HG02763 (cell line): ENCODE measurements around the gene GRIP2.

Experiments used
- ATAC-seq: cut with Tn5 transposase; IDR thresholded peaks from one replicate; pipeline ENCODE4 v1.9.1; 2021; ENCODE audit warnings: mild to moderate bottlenecking, moderate library complexity; ENCODE audit not compliant: unreplicated experiment

GRIP2 gene

GRCh38 chr3:14457999-14458398, 82.1 kb downstream of the GRIP2 start:
- ATAC-seq: no peak

- no peak for ATAC-seq
Observed at GRCh38 chr3:14457481-14457880, 82.7 kb downstream of the GRIP2 start.

DNA sequence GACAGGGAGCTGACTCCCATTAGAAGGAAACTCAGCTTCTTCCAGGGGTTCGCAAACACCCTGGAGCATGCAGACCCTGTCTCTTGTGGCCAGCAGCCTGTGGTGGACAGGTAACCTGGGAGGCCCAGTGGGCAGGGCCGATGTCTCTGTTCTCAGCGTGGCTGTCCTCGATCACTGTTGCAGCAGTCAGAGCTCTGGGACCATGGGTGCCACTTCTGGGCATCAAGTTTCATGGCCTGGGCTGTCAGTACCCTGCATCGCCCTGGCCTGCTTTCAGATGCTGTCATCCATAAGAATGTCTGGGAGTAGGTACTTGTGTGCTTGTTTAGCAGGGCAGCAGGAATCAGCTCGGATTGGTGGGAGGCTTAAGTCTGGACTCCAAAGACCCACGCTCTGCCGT, 83.3 kb downstream of the GRIP2 start:
- no peak for ATAC-seq

DNA sequence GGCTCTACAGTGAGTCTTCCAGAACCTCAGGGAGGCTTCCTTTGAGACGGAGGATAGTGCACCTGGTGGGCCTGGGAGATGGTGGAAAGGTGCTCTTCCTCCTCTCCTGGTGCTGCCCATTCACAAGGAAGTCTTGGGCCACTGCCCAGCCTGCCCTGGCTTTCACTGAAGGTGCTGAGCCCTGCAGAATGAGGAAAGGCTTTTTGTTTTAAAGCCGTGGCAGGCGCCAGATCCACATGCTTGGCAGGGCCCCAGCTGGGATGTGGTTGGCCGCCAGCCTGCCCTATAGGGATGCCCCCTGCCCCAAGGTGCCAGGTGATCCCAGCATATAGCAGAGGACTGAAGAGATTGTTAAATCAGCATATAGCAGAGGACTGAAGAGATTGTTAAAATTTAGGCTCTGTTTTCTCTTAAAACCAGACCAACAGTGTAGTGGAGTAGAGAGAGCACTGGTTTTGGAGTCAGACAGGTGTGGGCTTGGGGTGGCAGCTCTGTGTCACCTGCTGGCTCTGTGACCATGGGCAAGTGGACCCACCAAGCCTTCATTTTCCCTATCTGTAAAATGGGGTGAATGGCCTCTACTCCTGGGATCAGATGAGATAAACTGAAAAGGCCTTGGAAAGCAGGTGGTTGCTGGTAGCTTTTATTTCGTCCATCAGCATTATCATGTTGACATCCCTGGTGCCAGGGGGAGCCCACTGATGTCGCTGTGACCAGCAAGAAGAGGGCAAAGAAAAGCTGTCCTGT, 84.4 kb downstream of the GRIP2 start:
- ATAC-seq: no peak

- no peak for ATAC-seq
Observed at GRCh38 chr3:14454639-14455310, 85.4 kb downstream of the GRIP2 start.

- ATAC-seq: no peak
Observed at GRCh38 chr3:14453876-14454638, 86.1 kb downstream of the GRIP2 start.

DNA sequence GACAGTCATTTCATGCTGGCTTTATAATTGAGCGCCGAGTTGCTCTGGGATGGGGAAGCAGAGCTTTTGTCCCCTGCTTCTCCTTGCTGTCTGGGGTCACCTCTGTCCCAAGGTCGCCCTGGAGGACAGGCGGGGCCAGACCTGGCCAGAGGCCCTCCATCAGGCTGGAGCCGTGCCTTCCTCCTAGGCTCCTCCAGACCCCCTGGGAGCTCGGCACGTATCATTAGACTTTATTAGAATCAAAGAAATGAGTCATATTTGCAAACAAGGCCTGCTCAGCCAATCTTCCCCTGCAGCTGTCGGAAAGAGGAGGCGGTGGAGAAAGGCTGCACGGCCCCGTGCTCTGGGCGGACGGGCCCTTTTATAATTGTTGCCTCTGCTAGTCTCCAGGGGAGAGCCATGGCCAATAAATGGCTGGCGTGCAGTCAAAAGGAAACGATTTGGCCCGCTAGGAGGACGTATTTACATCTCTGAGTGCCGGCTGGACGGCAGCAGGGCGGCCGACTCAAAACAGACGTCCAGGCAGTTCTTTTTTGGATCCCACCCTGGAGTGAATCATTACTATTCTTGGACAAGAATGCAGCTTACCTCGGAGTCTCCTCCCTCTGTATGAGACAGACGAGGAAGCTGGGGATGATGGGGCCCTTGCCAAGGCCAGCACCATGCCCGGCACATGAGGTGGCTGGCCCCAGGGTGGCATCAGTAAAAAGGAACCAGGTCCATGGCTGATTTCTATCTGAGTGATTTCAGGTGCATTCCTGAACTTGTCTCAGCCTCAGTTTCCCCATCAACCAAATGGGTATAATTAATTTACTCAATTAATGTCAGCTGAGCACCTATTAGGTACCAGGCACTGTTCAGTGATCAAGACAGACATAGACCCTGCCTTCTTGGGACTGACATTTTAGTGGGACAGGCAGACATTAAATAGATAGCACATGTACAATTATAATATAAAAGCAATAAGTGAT, 87.1 kb downstream of the GRIP2 start:
- ATAC-seq: no peak

GRCh38 chr3:14451844-14452739, 88.0 kb downstream of the GRIP2 start:
- ATAC-seq: no peak

- no peak for ATAC-seq
Observed at GRCh38 chr3:14450922-14451606, 89.1 kb downstream of the GRIP2 start.

- ATAC-seq: no peak
Observed at GRCh38 chr3:14450506-14450905, 89.6 kb downstream of the GRIP2 start.

DNA sequence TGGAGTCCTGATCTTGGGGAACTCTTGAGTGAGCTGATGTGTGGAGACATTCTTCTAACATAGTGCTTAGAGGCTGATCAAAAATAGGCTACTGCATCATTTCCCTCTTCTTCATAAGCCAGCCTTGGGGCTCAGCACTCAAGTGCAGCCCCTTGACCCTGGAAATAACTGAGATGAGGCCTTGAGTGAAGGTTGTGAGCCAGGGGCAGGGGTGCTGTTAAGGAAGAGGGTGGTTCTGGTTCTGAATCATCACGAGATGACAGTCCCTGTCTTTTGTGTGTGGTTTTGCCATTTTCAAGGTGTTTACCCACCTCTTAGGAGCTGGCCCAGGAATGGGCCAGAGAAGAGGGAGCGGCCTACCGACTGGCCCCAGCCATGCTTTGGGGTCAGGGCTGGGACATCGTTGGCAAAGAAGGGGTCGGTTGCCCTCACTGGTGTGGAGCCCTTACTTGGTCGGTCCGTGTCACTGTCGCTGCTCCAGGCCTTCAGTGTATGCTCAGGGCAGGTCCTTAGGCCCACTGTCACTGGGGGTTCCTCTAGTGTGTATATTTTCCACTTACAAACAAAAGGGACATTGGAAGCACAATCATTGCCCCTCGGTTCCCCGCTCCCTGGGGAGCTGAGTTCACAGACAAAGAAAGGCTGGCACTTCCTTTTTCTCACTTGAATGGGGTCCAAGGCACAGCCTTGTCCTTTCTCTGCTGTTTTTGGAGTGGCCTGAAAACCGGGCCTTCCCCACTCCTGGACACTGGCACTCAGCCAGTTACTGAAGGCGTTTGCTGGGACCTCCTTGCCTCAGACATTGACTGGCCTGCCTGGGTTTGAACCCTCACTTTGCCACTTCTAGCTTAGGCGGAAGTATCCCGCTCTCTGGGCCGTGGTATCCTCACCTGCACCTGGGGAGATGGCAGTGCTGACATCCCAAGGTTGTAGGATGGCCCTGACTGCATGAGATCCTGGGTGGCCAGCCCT, 91.1 kb downstream of the GRIP2 start:
- no peak for ATAC-seq

DNA sequence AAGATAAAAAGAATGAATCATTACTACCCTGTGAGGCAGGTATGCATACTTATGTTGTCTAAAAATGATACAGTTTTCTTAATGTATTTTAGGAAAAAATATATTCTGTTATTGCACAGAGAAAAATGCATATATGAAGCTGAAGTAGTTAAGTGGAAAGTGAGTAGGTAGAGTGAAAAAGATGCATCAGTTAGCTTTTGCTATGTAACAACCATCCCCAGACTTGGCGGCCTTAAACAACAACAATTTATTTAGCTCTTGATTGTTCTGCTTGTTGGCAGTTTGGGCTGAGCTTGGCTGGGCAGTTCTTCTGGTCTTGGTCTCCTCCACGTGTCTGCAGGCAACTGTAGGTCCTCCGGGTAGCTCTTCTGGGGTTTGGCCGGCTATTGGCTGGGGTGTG, 92.1 kb downstream of the GRIP2 start:
- no peak for ATAC-seq

DNA sequence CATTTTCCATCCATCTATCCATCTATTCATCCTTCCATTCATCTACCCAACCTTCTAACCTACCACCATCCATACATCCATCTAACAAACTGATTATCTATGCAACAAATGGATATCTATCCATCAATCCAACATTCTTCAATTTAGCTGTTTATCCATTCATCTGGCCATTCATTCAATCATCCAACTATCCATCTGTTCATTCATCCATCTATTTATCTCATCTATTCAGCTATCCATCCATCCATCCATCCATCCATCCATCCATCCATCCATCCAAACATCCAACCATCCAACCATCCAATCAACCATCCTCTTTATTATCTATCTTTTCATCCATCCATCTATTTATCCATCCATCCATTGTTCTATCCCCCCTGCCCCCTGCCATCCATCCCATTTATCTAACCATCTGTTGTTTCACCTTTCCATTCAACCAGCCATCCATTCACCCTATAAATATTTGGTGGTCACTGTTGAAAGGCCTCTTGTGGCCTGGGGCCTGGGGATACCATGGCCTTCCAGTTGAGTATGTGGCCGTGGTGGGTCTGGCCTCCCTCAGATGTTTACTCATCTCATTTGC, 93.1 kb downstream of the GRIP2 start:
- no peak for ATAC-seq

- ATAC-seq: no peak
Observed at GRCh38 chr3:14445773-14446172, 94.4 kb downstream of the GRIP2 start.

DNA sequence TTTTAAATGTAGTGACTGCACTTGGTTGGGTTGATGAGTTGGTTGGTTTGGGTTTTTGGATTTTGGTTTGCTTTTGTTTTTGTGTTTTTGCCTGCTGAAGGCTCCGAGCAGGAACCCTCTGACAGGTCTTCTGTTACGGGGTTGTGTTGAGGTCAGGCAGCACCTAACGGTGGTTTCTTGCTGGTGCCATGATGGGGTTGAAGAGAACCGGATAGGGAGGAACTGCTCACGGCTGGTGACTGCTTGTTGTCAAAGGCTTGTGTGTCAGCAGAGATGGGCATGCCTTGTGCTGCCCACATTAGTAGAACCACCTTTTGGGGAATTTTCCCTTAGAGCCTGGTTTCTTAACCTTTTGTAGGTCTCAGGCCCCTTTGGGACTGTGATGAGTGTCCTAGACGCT, 95.8 kb downstream of the GRIP2 start:
- ATAC-seq: no peak

- ATAC-seq: no peak
Observed at GRCh38 chr3:14441920-14442300, 98.2 kb downstream of the GRIP2 start.

- no peak for ATAC-seq
Observed at GRCh38 chr3:14441240-14441919, 98.8 kb downstream of the GRIP2 start.
